ENCODE results near the gene DNMT1. TPM values are rescaled to one million over a fixed set of nuclear protein-coding genes. Genes with fewer than 3 reads are reported as not detected.

DNMT1 gene
- total RNA-seq, 1 experiment from 2014 or later: 210 TPM

- TF ChIP-seq CTCF (IDR thresholded peaks at IDR 0.05): no peak
- TF ChIP-seq EMX1 (CRISPR knock-in tag; IDR thresholded peaks at IDR 0.05): 0 out of 2 replicates have a peak, but pooled peaks have one; percentile 48
- no peak for TF ChIP-seq ZSCAN18 (CRISPR knock-in tag; IDR thresholded peaks at IDR 0.05)
- TF ChIP-seq ZNF416 (CRISPR knock-in tag; IDR thresholded peaks at IDR 0.05): peak; percentile 71; the same call in 1 of the 2 replicates
- no peak for TF ChIP-seq PRDM15 (CRISPR knock-in tag; IDR thresholded peaks at IDR 0.05)
- 0 out of 2 replicates have a peak, but pooled peaks have one; percentile 40 for TF ChIP-seq ZNF425 (CRISPR knock-in tag; conservative IDR thresholded peaks at IDR 0.05)
- TF ChIP-seq NFATC4 (CRISPR knock-in tag; IDR thresholded peaks at IDR 0.05): peak; percentile 61; the same call in 1 of the 2 replicates
- peak; percentile 12; the same call in 1 of the 2 replicates for TF ChIP-seq SP1 (CRISPR knock-in tag; conservative IDR thresholded peaks at IDR 0.05)
- no peak for TF ChIP-seq E2F5 (CRISPR knock-in tag; IDR thresholded peaks at IDR 0.05)
- no peak for TF ChIP-seq MLX (CRISPR knock-in tag; IDR thresholded peaks at IDR 0.05)
- TF ChIP-seq USF2 (CRISPR knock-in tag; IDR thresholded peaks at IDR 0.05): no peak
- TF ChIP-seq SOX15 (CRISPR knock-in tag; IDR thresholded peaks at IDR 0.05): no peak
- no peak for TF ChIP-seq CREM (CRISPR knock-in tag; IDR thresholded peaks at IDR 0.05)
- TF ChIP-seq AR (CRISPR knock-in tag; IDR thresholded peaks at IDR 0.05): no peak; the same call in 1 of the 2 replicates
- no peak for TF ChIP-seq SMAD4 (CRISPR knock-in tag; IDR thresholded peaks at IDR 0.05)
- TF ChIP-seq ESRRA (CRISPR knock-in tag; IDR thresholded peaks at IDR 0.05; ENCODE audit: borderline replicate concordance): no peak; the same call in 1 of the 2 replicates
- TF ChIP-seq KAT7 (CRISPR knock-in tag; IDR thresholded peaks at IDR 0.05; ENCODE audit: borderline replicate concordance): no peak; the same call in 1 of the 2 replicates
- no peak for TF ChIP-seq GRHL2 (CRISPR knock-in tag; IDR thresholded peaks at IDR 0.05; ENCODE audit: insufficient replicate concordance, severe bottlenecking)
Measured at GRCh38 chr19:10113964-10114650, 80.6 kb downstream of the DNMT1 start (continued).

Measured in WTC11 (cell line).